ENCODE measurements around the gene ARRB1.
"Not testable (repeated sequence)": the region's sequence is repeated elsewhere in the genome, so short reads cannot be mapped to it uniquely, and the experiment has no call there.

The ARRB1 gene

GRCh38 chr11:75373201-75373600, 21.7 kb upstream of the ARRB1 start:
- in situ Hi-C loops (cut with MboI; ENCODE audit: low sequenced_read_pairs), result no loop called here

GRCh38 chr11:75371949-75372876, 20.8 kb upstream of the ARRB1 start:
- in situ Hi-C loops (cut with MboI; ENCODE audit: low sequenced_read_pairs), result no loop called here

GRCh38 chr11:75369560-75370255, 18.2 kb upstream of the ARRB1 start:
- in situ Hi-C loops (cut with MboI; ENCODE audit: low sequenced_read_pairs), result no loop called here

GRCh38 chr11:75366826-75367225, 15.4 kb upstream of the ARRB1 start:
- in situ Hi-C loops (cut with MboI; ENCODE audit: low sequenced_read_pairs), result not testable (repeated sequence)

GRCh38 chr11:75365711-75366181, 14.3 kb upstream of the ARRB1 start:
- in situ Hi-C loops (cut with MboI; ENCODE audit: low sequenced_read_pairs), result no loop called here

GRCh38 chr11:75362285-75362684, 10.8 kb upstream of the ARRB1 start:
- in situ Hi-C loops (cut with MboI; ENCODE audit: low sequenced_read_pairs), result not testable (repeated sequence)

- in situ Hi-C loops (cut with MboI; ENCODE audit: low sequenced_read_pairs), result no loop called here
These were observed 5.2 kb upstream of the ARRB1 start for GRCh38 chr11:75356613-75357012.

GRCh38 chr11:75355051-75355450, 3.6 kb upstream of the ARRB1 start:
- in situ Hi-C loops (cut with MboI; ENCODE audit: low sequenced_read_pairs), result no loop called here

- in situ Hi-C loops (cut with MboI; ENCODE audit: low sequenced_read_pairs), result no loop called here
These were observed 1.2 kb upstream of the ARRB1 start for GRCh38 chr11:75352588-75353206.

GRCh38 chr11:75351791-75352587, 528 bp upstream of the ARRB1 start:
- in situ Hi-C loops (cut with MboI; ENCODE audit: low sequenced_read_pairs), result no loop called here

- in situ Hi-C loops (cut with MboI; ENCODE audit: low sequenced_read_pairs), result no loop called here
These were observed 519 bp downstream of the ARRB1 start for GRCh38 chr11:75350743-75351540.

GRCh38 chr11:75350122-75350742, 1.2 kb downstream of the ARRB1 start:
- in situ Hi-C loops (cut with MboI; ENCODE audit: low sequenced_read_pairs), result no loop called here

GRCh38 chr11:75349521-75350116, 1.8 kb downstream of the ARRB1 start:
- in situ Hi-C loops (cut with MboI; ENCODE audit: low sequenced_read_pairs), result no loop called here

- in situ Hi-C loops (cut with MboI; ENCODE audit: low sequenced_read_pairs), result no loop called here
These were observed 3.5 kb downstream of the ARRB1 start for GRCh38 chr11:75347781-75348566.

- in situ Hi-C loops (cut with MboI; ENCODE audit: low sequenced_read_pairs), result no loop called here
These were observed 4.4 kb downstream of the ARRB1 start for GRCh38 chr11:75346912-75347647.

- in situ Hi-C loops (cut with MboI; ENCODE audit: low sequenced_read_pairs), result no loop called here
These were observed 5.2 kb downstream of the ARRB1 start for GRCh38 chr11:75346296-75346695.

- in situ Hi-C loops (cut with MboI; ENCODE audit: low sequenced_read_pairs), result no loop called here
These were observed 5.9 kb downstream of the ARRB1 start for GRCh38 chr11:75345455-75346160.
